ENCODE measurements around the gene PADI2. TPM values are rescaled to one million over a fixed set of nuclear protein-coding genes. Genes with fewer than 3 reads are reported as not detected.

Gene PADI2
- total and polyA plus RNA-seq, 2 donors (not counting 3 experiments of a cell fraction or from before 2014, with no cell fraction given): not detected

DNA sequence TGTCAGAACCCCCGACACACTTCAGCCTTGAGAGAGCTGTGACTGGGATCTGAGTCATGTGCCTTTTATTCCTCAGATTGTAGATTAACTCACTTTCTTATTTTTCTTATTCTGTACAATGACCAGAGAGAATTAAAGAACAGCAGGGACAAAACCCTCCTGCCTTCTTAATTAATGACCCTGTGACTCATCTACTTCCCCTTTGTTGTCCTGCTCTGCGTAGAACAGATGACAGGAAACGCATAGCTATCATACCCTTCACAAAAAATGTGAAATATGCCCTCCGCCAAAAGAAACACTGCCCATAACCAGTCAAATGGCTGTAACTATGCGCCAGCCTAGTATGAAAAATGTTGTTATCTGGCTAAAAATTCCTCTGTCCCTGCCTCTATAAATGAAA, 9.1 kb upstream of the PADI2 start:
- H3K9me3 ChIP-seq (replicated peaks; ENCODE audit: control insufficient read depth, insufficient read depth, low read length): no peaks in the 10 kb centered on the region
- H3K4me2 ChIP-seq (ENCODE audit: insufficient read depth, low read length): peak overlapping the region; percentile 44
- no peaks in the 10 kb centered on the region for H3K9me1 ChIP-seq (replicated peaks; ENCODE audit: control insufficient read depth, extremely low read depth, insufficient read depth, low read length)
- ChIA-PET CTCF (interaction anchor here (0.9 to 11.0 kb wide), 7 partner anchors 68 to 278 kb away, joined by 3 to 261 read pairs (median 5); no protein-coding TSS in a partner anchor), POLR2A (interaction anchor here (0.9 kb wide), 1 partner anchor 105 kb away, joined by 3 read pairs; no protein-coding TSS in a partner anchor)
- DNase-seq (ENCODE audit: low read depth, low spot score) (peak; percentile 96), FAIRE-seq (peak; percentile 97)
- H3K4me1 ChIP-seq (ENCODE audit: control insufficient read depth, extremely low read depth, insufficient read depth, low read length): peaks cover 20% of the 10 kb centered on the region
- dilution Hi-C loops (cut with MboI; ENCODE audit: extremely low pct_ligation_motif_present, low sequenced_read_pairs) (no loop called here), intact Hi-C loops (cut with micrococcal nuclease) (loop anchor here (1.0 to 2.0 kb wide), 2 partner anchors 28 to 105 kb away; no protein-coding TSS in a partner anchor)
- TF ChIP-seq FOS (IDR thresholded peaks at IDR 0.05; ENCODE audit: borderline replicate concordance, insufficient read depth, low read length) (peak; percentile 98), EZH2 (IDR thresholded peaks at IDR 0.05; ENCODE audit: borderline replicate concordance, low read depth, low read length, severe bottlenecking) (no peak), POLR2AphosphoS5 (IDR thresholded peaks at IDR 0.05; ENCODE audit: insufficient read depth, low read depth, low read length) (peak; percentile 93), POLR2A (IDR thresholded peaks at IDR 0.05; ENCODE audit: low read depth, low read length) (peak; percentile 62), MYC (IDR thresholded peaks at IDR 0.05; ENCODE audit: low read depth, low read length) (no peak), GATA2 (IDR thresholded peaks at IDR 0.05; ENCODE audit: insufficient read depth, insufficient read length, low read depth, low read length) (peak; percentile 94), JUN (IDR thresholded peaks at IDR 0.05; ENCODE audit: borderline replicate concordance, insufficient read depth, insufficient read length, low read depth) (peak; percentile 99)
- TF ChIP-seq, protein P1, sequence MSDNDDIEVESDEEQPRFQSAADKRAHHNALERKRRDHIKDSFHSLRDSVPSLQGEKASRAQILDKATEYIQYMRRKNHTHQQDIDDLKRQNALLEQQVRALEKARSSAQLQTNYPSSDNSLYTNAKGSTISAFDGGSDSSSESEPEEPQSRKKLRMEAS (IDR thresholded peaks at IDR 0.05; ENCODE audit: insufficient read depth, insufficient read length): no peak
- TF ChIP-seq, protein P2, sequence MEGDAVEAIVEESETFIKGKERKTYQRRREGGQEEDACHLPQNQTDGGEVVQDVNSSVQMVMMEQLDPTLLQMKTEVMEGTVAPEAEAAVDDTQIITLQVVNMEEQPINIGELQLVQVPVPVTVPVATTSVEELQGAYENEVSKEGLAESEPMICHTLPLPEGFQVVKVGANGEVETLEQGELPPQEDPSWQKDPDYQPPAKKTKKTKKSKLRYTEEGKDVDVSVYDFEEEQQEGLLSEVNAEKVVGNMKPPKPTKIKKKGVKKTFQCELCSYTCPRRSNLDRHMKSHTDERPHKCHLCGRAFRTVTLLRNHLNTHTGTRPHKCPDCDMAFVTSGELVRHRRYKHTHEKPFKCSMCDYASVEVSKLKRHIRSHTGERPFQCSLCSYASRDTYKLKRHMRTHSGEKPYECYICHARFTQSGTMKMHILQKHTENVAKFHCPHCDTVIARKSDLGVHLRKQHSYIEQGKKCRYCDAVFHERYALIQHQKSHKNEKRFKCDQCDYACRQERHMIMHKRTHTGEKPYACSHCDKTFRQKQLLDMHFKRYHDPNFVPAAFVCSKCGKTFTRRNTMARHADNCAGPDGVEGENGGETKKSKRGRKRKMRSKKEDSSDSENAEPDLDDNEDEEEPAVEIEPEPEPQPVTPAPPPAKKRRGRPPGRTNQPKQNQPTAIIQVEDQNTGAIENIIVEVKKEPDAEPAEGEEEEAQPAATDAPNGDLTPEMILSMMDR (IDR thresholded peaks at IDR 0.05; ENCODE audit: extremely low read depth in 1 of 2, insufficient read depth in 1 of 2, low read depth in 1 of 2, low read length in 2 of 2): no peak
- H2AFZ ChIP-seq (ENCODE audit: low read depth, low read length): no peak overlapping the region
- peak overlapping the region; percentile 94 for H3K27ac ChIP-seq (ENCODE audit: insufficient read depth, low read depth, low read length)
- peak overlapping the region; percentile 44 for H3K9ac ChIP-seq (replicated peaks; ENCODE audit: extremely low read depth, insufficient read depth, low read length)
- H4K20me1 ChIP-seq (replicated peaks; ENCODE audit: control insufficient read depth, extremely low read depth, insufficient read depth, low read length): no peaks in the 10 kb centered on the region
- no peaks in the 10 kb centered on the region for H3K79me2 ChIP-seq (ENCODE audit: control insufficient read depth, insufficient read depth, low read length)
- H3K4me3 ChIP-seq (replicated peaks in 1 of 3; ENCODE audit: insufficient read depth in 1 of 3, low read depth in 1 of 3, low read length in 3 of 3): no peak overlapping the region
- no peaks in the 10 kb centered on the region for H3K36me3 ChIP-seq (ENCODE audit: control insufficient read depth in 2 of 2, extremely low read depth in 1 of 2, insufficient read depth in 2 of 2, low read length in 2 of 2)
- no peaks in the 10 kb centered on the region for H3K27me3 ChIP-seq (ENCODE audit: control insufficient read depth in 2 of 2, insufficient read depth in 2 of 2, low read length in 2 of 2)
- BruUV-seq (replicated peaks): no TSS peak
